Gastroesophageal sphincter (tissue), 3 donors: ENCODE data around the gene INPP5A.

Experiments used
- EP300 ChIP-seq: sonication (generic); formaldehyde crosslinking; IDR thresholded peaks from one replicate; pipeline ENCODE4 v1.6.1; 2017; ENCODE audit warnings: antibody characterized with exemption, mild to moderate bottlenecking
- POLR2A ChIP-seq, 2 donors: fragments of 450-650 bp; IDR thresholded peaks; one replicate each; pipeline ENCODE4 v1.6.1; 2017; ENCODE audit warnings: antibody characterized with exemption in 2 of 2, mild to moderate bottlenecking in 2 of 2, moderate library complexity in 1 of 2
- TF ChIP-seq, protein P1 (sequence below), 4 experiments: fragments of 200-600 bp in 2 of 4; fragments of 450-650 bp in 2 of 4; sonication (generic) in 1 of 4; IDR thresholded peaks; one replicate each; pipeline ENCODE4 v1.5.1; 2017 to 2019; ENCODE audit warnings: antibody characterized with exemption in 4 of 4, mild to moderate bottlenecking in 2 of 4, moderate library complexity in 2 of 4

DNA sequence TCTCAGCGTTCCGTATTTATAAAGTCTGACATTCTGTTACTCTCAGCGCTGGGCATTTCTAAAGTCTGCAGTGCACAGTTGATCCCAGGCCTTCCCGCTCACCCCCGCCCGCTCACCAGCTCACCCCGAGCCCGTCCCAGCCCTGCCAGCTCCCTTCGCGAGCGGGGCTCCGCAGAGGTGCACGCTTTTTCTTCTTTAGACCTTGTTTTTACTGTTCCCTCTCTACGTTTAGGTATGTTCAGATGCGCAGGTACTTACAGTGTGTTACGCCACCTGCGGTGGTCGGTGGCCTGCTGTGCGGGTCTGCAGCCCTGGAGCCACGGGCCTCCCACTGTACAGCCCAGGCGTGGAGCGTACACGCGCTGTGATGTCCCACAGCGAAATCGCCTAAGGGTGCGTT lies 219.6 kb downstream of the INPP5A start:
- TF ChIP-seq EP300, result no peak
- TF ChIP-seq, protein P1, sequence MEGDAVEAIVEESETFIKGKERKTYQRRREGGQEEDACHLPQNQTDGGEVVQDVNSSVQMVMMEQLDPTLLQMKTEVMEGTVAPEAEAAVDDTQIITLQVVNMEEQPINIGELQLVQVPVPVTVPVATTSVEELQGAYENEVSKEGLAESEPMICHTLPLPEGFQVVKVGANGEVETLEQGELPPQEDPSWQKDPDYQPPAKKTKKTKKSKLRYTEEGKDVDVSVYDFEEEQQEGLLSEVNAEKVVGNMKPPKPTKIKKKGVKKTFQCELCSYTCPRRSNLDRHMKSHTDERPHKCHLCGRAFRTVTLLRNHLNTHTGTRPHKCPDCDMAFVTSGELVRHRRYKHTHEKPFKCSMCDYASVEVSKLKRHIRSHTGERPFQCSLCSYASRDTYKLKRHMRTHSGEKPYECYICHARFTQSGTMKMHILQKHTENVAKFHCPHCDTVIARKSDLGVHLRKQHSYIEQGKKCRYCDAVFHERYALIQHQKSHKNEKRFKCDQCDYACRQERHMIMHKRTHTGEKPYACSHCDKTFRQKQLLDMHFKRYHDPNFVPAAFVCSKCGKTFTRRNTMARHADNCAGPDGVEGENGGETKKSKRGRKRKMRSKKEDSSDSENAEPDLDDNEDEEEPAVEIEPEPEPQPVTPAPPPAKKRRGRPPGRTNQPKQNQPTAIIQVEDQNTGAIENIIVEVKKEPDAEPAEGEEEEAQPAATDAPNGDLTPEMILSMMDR (IDR thresholded peaks at IDR 0.05), result no peak
- TF ChIP-seq POLR2A (IDR thresholded peaks at IDR 0.05), result no peak
